ENCODE data around the gene FBXL13.

Gene FBXL13

GRCh38 chr7:102898532-102898859 is 176.1 kb downstream of the FBXL13 start:
- no peaks in the 10 kb centered on the region for H3K27me3 ChIP-seq (ENCODE audit: insufficient read depth, poor library complexity, severe bottlenecking)
- H3K27ac ChIP-seq (replicated peaks), result peak overlapping the region; percentile 94
- TF ChIP-seq CTCF (IDR thresholded peaks at IDR 0.05; ENCODE audit: insufficient read depth, low read length) (no peak), SPI1 (IDR thresholded peaks at IDR 0.05; ENCODE audit: borderline replicate concordance, low read depth) (peak; percentile 8; the same call in 1 of the 2 replicates), GABPA (IDR thresholded peaks at IDR 0.05; ENCODE audit: low read depth) (no peak), POLR2AphosphoS5 (IDR thresholded peaks at IDR 0.05; ENCODE audit: low read depth) (peak; percentile 66), REST (IDR thresholded peaks at IDR 0.05; ENCODE audit: insufficient replicate concordance, low read depth) (peak; percentile 56)
- DNase-seq (ENCODE audit: low read depth in 1 of 2, low spot score in 1 of 2), result peak; percentile 75 to 90
- H3K4me3 ChIP-seq (replicated peaks; ENCODE audit: insufficient read depth, low read length), result no peak overlapping the region

GRCh38 chr7:102897856-102898531 is 176.6 kb downstream of the FBXL13 start:
- peak; percentile 38 to 93 for DNase-seq (ENCODE audit: low read depth in 1 of 2, low spot score in 1 of 2)
- Histone ChIP-seq H3K4me3 (replicated peaks; ENCODE audit: insufficient read depth, low read length) (no peak overlapping the region), H3K27ac (replicated peaks) (peak overlapping the region; percentile 94), H3K27me3 (ENCODE audit: insufficient read depth, poor library complexity, severe bottlenecking) (no peaks in the 10 kb centered on the region)
- TF ChIP-seq CTCF (IDR thresholded peaks at IDR 0.05; ENCODE audit: insufficient read depth, low read length), result no peak
- TF ChIP-seq GABPA (IDR thresholded peaks at IDR 0.05; ENCODE audit: low read depth), result 0 out of 2 replicates have a peak, but pooled peaks have one; percentile 25
- TF ChIP-seq POLR2AphosphoS5 (IDR thresholded peaks at IDR 0.05; ENCODE audit: low read depth), result peak; percentile 83

- DNase-seq (ENCODE audit: low read depth in 1 of 2, low spot score in 1 of 2), result no peak
- peak overlapping the region; percentile 94 for H3K27ac ChIP-seq (replicated peaks)
- H3K4me3 ChIP-seq (replicated peaks; ENCODE audit: insufficient read depth, low read length), result no peak overlapping the region
- TF ChIP-seq REST (IDR thresholded peaks at IDR 0.05; ENCODE audit: insufficient replicate concordance, low read depth) (no peak), GABPA (IDR thresholded peaks at IDR 0.05; ENCODE audit: low read depth) (no peak), POLR2AphosphoS5 (IDR thresholded peaks at IDR 0.05; ENCODE audit: low read depth) (no peak), SPI1 (IDR thresholded peaks at IDR 0.05; ENCODE audit: borderline replicate concordance, low read depth) (no peak), CTCF (IDR thresholded peaks at IDR 0.05; ENCODE audit: insufficient read depth, low read length) (no peak)
- H3K27me3 ChIP-seq (ENCODE audit: insufficient read depth, poor library complexity, severe bottlenecking), result no peaks in the 10 kb centered on the region
Observed at GRCh38 chr7:102897211-102897631, 177.4 kb downstream of the FBXL13 start.

GRCh38 chr7:102896585-102896984 is 178.0 kb downstream of the FBXL13 start:
- DNase-seq (ENCODE audit: low read depth in 1 of 2, low spot score in 1 of 2), result no peak
- no peak overlapping the region for H3K27ac ChIP-seq (replicated peaks)
- TF ChIP-seq REST (IDR thresholded peaks at IDR 0.05; ENCODE audit: insufficient replicate concordance, low read depth) (no peak), POLR2AphosphoS5 (IDR thresholded peaks at IDR 0.05; ENCODE audit: low read depth) (no peak), CTCF (IDR thresholded peaks at IDR 0.05; ENCODE audit: insufficient read depth, low read length) (no peak), GABPA (IDR thresholded peaks at IDR 0.05; ENCODE audit: low read depth) (no peak), SPI1 (IDR thresholded peaks at IDR 0.05; ENCODE audit: borderline replicate concordance, low read depth) (no peak)
- no peaks in the 10 kb centered on the region for H3K27me3 ChIP-seq (ENCODE audit: insufficient read depth, poor library complexity, severe bottlenecking)
- H3K4me3 ChIP-seq (replicated peaks; ENCODE audit: insufficient read depth, low read length), result no peak overlapping the region
